Fibroblast of lung (primary cell): ENCODE results near the gene STAM. TPM values are rescaled to one million over a fixed set of nuclear protein-coding genes. Genes with fewer than 3 reads are reported as not detected.

Experiments used
- DNase-seq, 2 donors: peaks; one replicate each; pipeline versions ENCODE4 v3.0.0 to v3.0.0-alpha.2; 2010; ENCODE audit warnings: low read depth in 2 of 2
- H2AFZ ChIP-seq: 2 replicates; pipeline ENCODE4 v1.5.1; 2012; ENCODE audit warnings: low read length, control low read depth, inconsistent platforms
- H3K27ac ChIP-seq: 2 replicates; pipeline ENCODE4 v1.5.1; 2011; ENCODE audit warnings: low read length, control low read depth; ENCODE audit not compliant: insufficient read depth
- H3K27me3 ChIP-seq: 2 replicates; pipeline ENCODE4 v1.5.1; 2011; ENCODE audit warnings: mild to moderate bottlenecking, low read length; ENCODE audit not compliant: control insufficient read depth, insufficient read depth
- H3K36me3 ChIP-seq: 2 replicates; pipeline ENCODE4 v1.5.1; 2011; ENCODE audit warnings: low read length; ENCODE audit not compliant: control insufficient read depth, insufficient read depth
- H3K4me1 ChIP-seq: 2 replicates; pipeline ENCODE4 v1.5.1; 2011; ENCODE audit warnings: low read length; ENCODE audit not compliant: control insufficient read depth, insufficient read depth; ENCODE audit errors: extremely low read depth
- H3K4me2 ChIP-seq: 2 replicates; pipeline ENCODE4 v1.5.1; 2011; ENCODE audit warnings: low read length, control low read depth; ENCODE audit not compliant: insufficient read depth; ENCODE audit errors: extremely low read depth
- H3K4me3 ChIP-seq, 4 experiments: fragments of 200-600 bp in 1 of 4; sonication (generic) in 1 of 4; replicated peaks in 1 of 4; 2 replicates each; pipeline ENCODE4 v1.5.1; 2011 to 2016; ENCODE audit warnings: low read length in 4 of 4, low read depth in 3 of 4, mild to moderate bottlenecking in 3 of 4, control low read depth in 2 of 4, inconsistent platforms in 1 of 4, mixed read lengths in 1 of 4; ENCODE audit not compliant: insufficient read depth in 1 of 4; ENCODE audit errors: control extremely low read depth in 1 of 4
- H3K79me2 ChIP-seq: 2 replicates; pipeline ENCODE4 v1.5.1; 2012; ENCODE audit warnings: mild to moderate bottlenecking, low read length, inconsistent platforms; ENCODE audit not compliant: control insufficient read depth, insufficient read depth
- H3K9ac ChIP-seq: 2 replicates; pipeline ENCODE4 v1.5.1; 2011; ENCODE audit warnings: mild to moderate bottlenecking, low read length, control low read depth; ENCODE audit not compliant: insufficient read depth
- H3K9me3 ChIP-seq: 2 replicates; pipeline ENCODE4 v1.5.1; 2012; ENCODE audit warnings: low read depth, low read length; ENCODE audit not compliant: control insufficient read depth, insufficient read depth
- H4K20me1 ChIP-seq: 2 replicates; pipeline ENCODE4 v1.5.1; 2011; ENCODE audit warnings: low read length; ENCODE audit not compliant: control insufficient read depth, insufficient read depth; ENCODE audit errors: extremely low read depth
- EZH2 ChIP-seq: IDR thresholded peaks from 2 replicates; pipeline ENCODE4 v1.5.1; 2012; ENCODE audit warnings: low read length, control low read depth, mild to moderate bottlenecking; ENCODE audit errors: missing control alignments
- polyA plus RNA-seq, 2 donors: library from polyadenylated mRNA; depleted of rRNA in 1 of 2; stranded (reverse) in 1 of 2; unstranded in 1 of 2; fragments of >200 nt; gene quantifications; 2 replicates each; pipeline ENCODE4 v1.2.1, GENCODE V29; 2011 to 2012; ENCODE audit warnings: missing spikeins in 1 of 2
- total RNA-seq: library from RNA; depleted of rRNA; stranded (reverse); fragments of >200 nt; gene quantifications from 2 replicates; pipeline ENCODE4 v1.2.1, GENCODE V29; 2014
- TF ChIP-seq, protein P1 (sequence below), 2 donors: IDR thresholded peaks in 1 of 2; conservative IDR thresholded peaks in 1 of 2; 1 replicate in 1 of 2; 2 replicates in 1 of 2; pipeline ENCODE4 v1.5.1; 2011 to 2012; ENCODE audit warnings: low read length in 2 of 2, control low read depth in 1 of 2, inconsistent platforms in 1 of 2, low read depth in 1 of 2, mild to moderate bottlenecking in 1 of 2

Gene STAM
- total and polyA plus RNA-seq, 2 donors (not counting 1 experiment from before 2014, with no cell fraction given) = 27.9 to 48.7 TPM

DNA sequence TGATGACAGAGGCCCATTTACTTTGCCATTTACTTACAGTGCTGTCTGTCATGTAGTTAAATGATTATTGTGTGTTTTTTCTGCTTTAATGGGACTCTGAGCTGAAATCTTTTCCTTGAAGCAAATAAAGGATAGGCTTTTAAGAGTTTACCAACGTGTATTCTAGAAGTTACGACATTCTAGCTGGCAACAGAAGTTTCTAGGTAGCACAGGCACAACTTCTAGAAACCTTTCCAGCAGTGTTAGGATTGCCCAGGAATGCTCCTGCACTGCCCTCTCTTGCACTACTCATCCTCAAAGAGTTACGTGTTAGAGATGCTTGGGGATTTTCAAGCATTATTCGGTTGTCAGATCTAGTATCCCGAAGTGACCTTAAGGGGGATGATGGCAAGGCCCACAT, 65.5 kb downstream of the STAM start:
- Histone ChIP-seq H4K20me1 (no peaks in the 10 kb centered on the region), H3K4me2 (no peak overlapping the region), H3K4me3 (no peak overlapping the region), H3K9ac (no peak overlapping the region), H2AFZ (no peak overlapping the region), H3K36me3 (peaks cover 12% of the 10 kb centered on the region), H3K27ac (no peak overlapping the region), H3K79me2 (no peaks in the 10 kb centered on the region), H3K4me1 (no peaks in the 10 kb centered on the region), H3K27me3 (no peaks in the 10 kb centered on the region), H3K9me3 (no peaks in the 10 kb centered on the region)
- no peak for DNase-seq
- TF ChIP-seq, protein P1, sequence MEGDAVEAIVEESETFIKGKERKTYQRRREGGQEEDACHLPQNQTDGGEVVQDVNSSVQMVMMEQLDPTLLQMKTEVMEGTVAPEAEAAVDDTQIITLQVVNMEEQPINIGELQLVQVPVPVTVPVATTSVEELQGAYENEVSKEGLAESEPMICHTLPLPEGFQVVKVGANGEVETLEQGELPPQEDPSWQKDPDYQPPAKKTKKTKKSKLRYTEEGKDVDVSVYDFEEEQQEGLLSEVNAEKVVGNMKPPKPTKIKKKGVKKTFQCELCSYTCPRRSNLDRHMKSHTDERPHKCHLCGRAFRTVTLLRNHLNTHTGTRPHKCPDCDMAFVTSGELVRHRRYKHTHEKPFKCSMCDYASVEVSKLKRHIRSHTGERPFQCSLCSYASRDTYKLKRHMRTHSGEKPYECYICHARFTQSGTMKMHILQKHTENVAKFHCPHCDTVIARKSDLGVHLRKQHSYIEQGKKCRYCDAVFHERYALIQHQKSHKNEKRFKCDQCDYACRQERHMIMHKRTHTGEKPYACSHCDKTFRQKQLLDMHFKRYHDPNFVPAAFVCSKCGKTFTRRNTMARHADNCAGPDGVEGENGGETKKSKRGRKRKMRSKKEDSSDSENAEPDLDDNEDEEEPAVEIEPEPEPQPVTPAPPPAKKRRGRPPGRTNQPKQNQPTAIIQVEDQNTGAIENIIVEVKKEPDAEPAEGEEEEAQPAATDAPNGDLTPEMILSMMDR (conservative IDR thresholded peaks at IDR 0.05 in 1 of 2, IDR thresholded peaks at IDR 0.05 in 1 of 2; ENCODE audit: low read depth in 1 of 2, low read length in 2 of 2) = no peak
- TF ChIP-seq EZH2 = no peak

DNA sequence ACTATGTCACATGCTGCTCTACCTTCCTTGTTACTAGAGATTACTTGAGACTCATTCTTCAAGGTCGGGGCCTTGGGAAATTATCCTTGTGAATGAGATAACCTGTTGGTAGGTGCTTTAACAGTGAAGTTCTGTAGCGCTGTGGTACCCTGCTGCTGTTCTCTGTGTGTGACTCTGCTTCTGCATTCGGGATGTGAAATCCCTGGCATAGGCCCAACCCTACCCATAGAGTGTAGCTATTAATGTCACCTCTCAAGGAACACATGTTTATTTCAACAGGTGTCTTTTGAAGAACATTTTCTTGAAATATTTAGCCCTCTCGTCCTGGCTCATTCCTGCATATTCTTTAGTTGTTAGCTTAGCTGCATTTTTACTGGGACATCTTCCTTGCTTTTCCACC, 66.2 kb downstream of the STAM start:
- DNase-seq = no peak
- Histone ChIP-seq H3K36me3 (peaks cover 15% of the 10 kb centered on the region), H3K27me3 (no peaks in the 10 kb centered on the region), H3K9me3 (no peaks in the 10 kb centered on the region), H4K20me1 (no peaks in the 10 kb centered on the region), H3K4me2 (no peak overlapping the region), H3K9ac (no peak overlapping the region), H2AFZ (no peak overlapping the region), H3K79me2 (no peaks in the 10 kb centered on the region), H3K4me3 (no peak overlapping the region), H3K27ac (no peak overlapping the region), H3K4me1 (no peaks in the 10 kb centered on the region)
- TF ChIP-seq, protein P1 (conservative IDR thresholded peaks at IDR 0.05 in 1 of 2, IDR thresholded peaks at IDR 0.05 in 1 of 2; ENCODE audit: low read depth in 1 of 2, low read length in 2 of 2) = no peak
- TF ChIP-seq EZH2 = no peak

DNA sequence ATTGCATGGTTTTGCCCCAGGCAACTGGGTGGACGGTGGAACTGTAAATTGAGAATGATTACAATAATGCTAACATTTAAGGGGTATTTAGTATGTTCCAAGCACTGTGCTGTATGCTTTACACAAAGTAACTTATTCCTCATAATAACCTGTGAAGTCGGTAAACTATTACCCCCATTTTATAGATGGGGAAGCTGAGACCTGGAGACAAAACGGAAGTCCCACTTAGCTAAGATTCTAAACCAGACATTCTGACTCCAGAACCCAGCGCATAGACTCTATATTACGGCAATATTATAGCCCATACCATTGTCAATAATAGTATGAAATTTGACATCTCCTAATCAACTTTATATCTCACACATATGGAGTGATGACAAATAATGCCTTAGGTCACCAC, 68.1 kb downstream of the STAM start:
- no peak overlapping the region for H3K4me3 ChIP-seq
- H3K9ac ChIP-seq = no peak overlapping the region
- peaks cover 13% of the 10 kb centered on the region for H3K36me3 ChIP-seq
- no peaks in the 10 kb centered on the region for H3K27me3 ChIP-seq
- no peaks in the 10 kb centered on the region for H3K4me1 ChIP-seq
- H3K9me3 ChIP-seq = no peaks in the 10 kb centered on the region
- TF ChIP-seq, protein P1 (conservative IDR thresholded peaks at IDR 0.05 in 1 of 2, IDR thresholded peaks at IDR 0.05 in 1 of 2; ENCODE audit: low read depth in 1 of 2, low read length in 2 of 2) = no peak
- no peak for TF ChIP-seq EZH2
- no peak overlapping the region for H3K4me2 ChIP-seq
- no peaks in the 10 kb centered on the region for H3K79me2 ChIP-seq
- DNase-seq = no peak
- no peak overlapping the region for H3K27ac ChIP-seq
- no peaks in the 10 kb centered on the region for H4K20me1 ChIP-seq
- no peak overlapping the region for H2AFZ ChIP-seq
